ENCODE results near the gene PDLIM7. TPM values are rescaled to one million over a fixed set of nuclear protein-coding genes. Genes with fewer than 3 reads are reported as not detected.

Gene PDLIM7
- total and polyA plus RNA-seq, 2 experiments from 2014 or later = 94.7 to 128 TPM

- H3K4me3 ChIP-seq = no peak overlapping the region
- H4K20me1 ChIP-seq (replicated peaks; ENCODE audit: insufficient read depth) = no peaks in the 10 kb centered on the region
- no peak overlapping the region for H2AFZ ChIP-seq
- Mint-ChIP-seq H3K27ac (no peak overlapping the region), H3K27me3 (ENCODE audit: insufficient read depth, low read depth, poor library complexity) (peaks cover 23% of the 10 kb centered on the region), H3K36me3 (ENCODE audit: low read depth) (peaks cover 15% of the 10 kb centered on the region), H3K9me3 (no peaks in the 10 kb centered on the region), H3K4me3 (no peak overlapping the region), H3K4me1 (peaks cover 24% of the 10 kb centered on the region)
- H3K4me2 ChIP-seq = no peak overlapping the region
- peaks cover 19% of the 10 kb centered on the region for H3K4me1 ChIP-seq (ENCODE audit: insufficient read depth)
- no peak for DNase-seq (ENCODE audit: low spot score)
- H3K27ac ChIP-seq (ENCODE audit: low read depth) = no peak overlapping the region
- no peaks in the 10 kb centered on the region for H3K9me2 ChIP-seq (ENCODE audit: insufficient read depth)
- no peak for ATAC-seq
- peaks cover 19% of the 10 kb centered on the region for H3K27me3 ChIP-seq (ENCODE audit: insufficient read depth)
- no peaks in the 10 kb centered on the region for H3K79me2 ChIP-seq (replicated peaks; ENCODE audit: insufficient read depth)
- H3F3A ChIP-seq (replicated peaks; ENCODE audit: low read depth) = peaks cover 11% of the 10 kb centered on the region; the same call in 1 of the 2 replicates
- H3K36me3 ChIP-seq (ENCODE audit: insufficient read depth) = no peaks in the 10 kb centered on the region
- TF ChIP-seq ZNF114 (CRISPR knock-in tag; IDR thresholded peaks at IDR 0.05) = no peak
Observed at GRCh38 chr5:177503351-177504085, 6.1 kb upstream of the PDLIM7 start.

- DNase-seq (ENCODE audit: low spot score) (no peak), ATAC-seq (no peak)
- Mint-ChIP-seq H3K36me3 (ENCODE audit: low read depth) (peaks cover 14% of the 10 kb centered on the region), H3K9me3 (no peaks in the 10 kb centered on the region), H3K27ac (no peak overlapping the region), H3K4me1 (peaks cover 28% of the 10 kb centered on the region), H3K27me3 (ENCODE audit: insufficient read depth, low read depth, poor library complexity) (peaks cover 27% of the 10 kb centered on the region), H3K4me3 (no peak overlapping the region; the same call in 2 of the 3 replicates)
- Histone ChIP-seq H3K4me1 (ENCODE audit: insufficient read depth) (peaks cover 23% of the 10 kb centered on the region), H3F3A (replicated peaks; ENCODE audit: low read depth) (peaks cover 11% of the 10 kb centered on the region; the same call in 1 of the 2 replicates), H3K4me2 (no peak overlapping the region), H4K20me1 (replicated peaks; ENCODE audit: insufficient read depth) (no peaks in the 10 kb centered on the region; the same call in 1 of the 2 replicates), H3K4me3 (no peak overlapping the region), H3K36me3 (ENCODE audit: insufficient read depth) (no peaks in the 10 kb centered on the region), H3K27me3 (ENCODE audit: insufficient read depth) (peaks cover 22% of the 10 kb centered on the region), H3K79me2 (replicated peaks; ENCODE audit: insufficient read depth) (no peaks in the 10 kb centered on the region), H3K27ac (ENCODE audit: low read depth) (no peak overlapping the region), H3K9me2 (ENCODE audit: insufficient read depth) (no peaks in the 10 kb centered on the region), H2AFZ (no peak overlapping the region)
- TF ChIP-seq NANOG (IDR thresholded peaks at IDR 0.05; ENCODE audit: borderline replicate concordance) (no peak), STAT1 (IDR thresholded peaks at IDR 0.05; ENCODE audit: unreplicated experiment) (no peak), ZNF462 (CRISPR knock-in tag; IDR thresholded peaks at IDR 0.05) (no peak), JUNB (IDR thresholded peaks at IDR 0.05; ENCODE audit: unreplicated experiment) (no peak), CTCF (conservative IDR thresholded peaks at IDR 0.05; ENCODE audit: low read depth in 2 of 2) (no peak), ZNF114 (CRISPR knock-in tag; IDR thresholded peaks at IDR 0.05) (no peak), ETS1 (IDR thresholded peaks at IDR 0.05) (no peak), EZH2 (IDR thresholded peaks at IDR 0.05; ENCODE audit: low read depth, unreplicated experiment) (no peak), EZH2phosphoT487 (IDR thresholded peaks at IDR 0.05; ENCODE audit: unreplicated experiment) (no peak)
Observed at GRCh38 chr5:177502886-177503285, 5.5 kb upstream of the PDLIM7 start.
